ENCODE results near the gene NBEAL1. TPM values are rescaled to one million over a fixed set of nuclear protein-coding genes. Genes with fewer than 3 reads are reported as not detected.
"Not testable (repeated sequence)": the region's sequence is repeated elsewhere in the genome, so short reads cannot be mapped to it uniquely, and the experiment has no call there.

The NBEAL1 gene
- total RNA-seq, 1 experiment from 2014 or later: 31.4 TPM

DNA sequence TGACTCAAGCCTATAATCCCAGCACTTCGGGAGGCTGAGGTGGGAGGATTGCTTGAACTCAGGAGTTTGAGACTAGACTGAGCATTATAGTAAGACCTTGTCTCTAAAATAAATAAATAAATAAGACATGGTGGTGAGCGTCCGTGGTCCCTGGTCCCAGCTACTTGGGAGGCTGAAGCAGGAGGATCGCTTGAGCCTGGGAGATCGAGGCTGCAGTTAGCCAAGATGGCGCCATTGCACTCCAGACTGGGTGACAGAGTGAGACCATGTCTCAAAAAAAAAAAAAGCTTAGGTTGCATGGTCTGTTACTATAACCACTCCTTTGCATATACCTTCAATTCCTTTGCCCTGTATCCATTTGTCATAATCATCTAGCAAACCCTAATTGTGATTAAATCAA, 227.8 kb downstream of the NBEAL1 start:
- H3K9me3 Mint-ChIP-seq (ENCODE audit: low read depth, unreplicated experiment): no peaks in the 10 kb centered on the region
- TF ChIP-seq, protein P1, sequence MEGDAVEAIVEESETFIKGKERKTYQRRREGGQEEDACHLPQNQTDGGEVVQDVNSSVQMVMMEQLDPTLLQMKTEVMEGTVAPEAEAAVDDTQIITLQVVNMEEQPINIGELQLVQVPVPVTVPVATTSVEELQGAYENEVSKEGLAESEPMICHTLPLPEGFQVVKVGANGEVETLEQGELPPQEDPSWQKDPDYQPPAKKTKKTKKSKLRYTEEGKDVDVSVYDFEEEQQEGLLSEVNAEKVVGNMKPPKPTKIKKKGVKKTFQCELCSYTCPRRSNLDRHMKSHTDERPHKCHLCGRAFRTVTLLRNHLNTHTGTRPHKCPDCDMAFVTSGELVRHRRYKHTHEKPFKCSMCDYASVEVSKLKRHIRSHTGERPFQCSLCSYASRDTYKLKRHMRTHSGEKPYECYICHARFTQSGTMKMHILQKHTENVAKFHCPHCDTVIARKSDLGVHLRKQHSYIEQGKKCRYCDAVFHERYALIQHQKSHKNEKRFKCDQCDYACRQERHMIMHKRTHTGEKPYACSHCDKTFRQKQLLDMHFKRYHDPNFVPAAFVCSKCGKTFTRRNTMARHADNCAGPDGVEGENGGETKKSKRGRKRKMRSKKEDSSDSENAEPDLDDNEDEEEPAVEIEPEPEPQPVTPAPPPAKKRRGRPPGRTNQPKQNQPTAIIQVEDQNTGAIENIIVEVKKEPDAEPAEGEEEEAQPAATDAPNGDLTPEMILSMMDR (IDR thresholded peaks at IDR 0.05; ENCODE audit: unreplicated experiment): no peak
- no TSS peak for BruUV-seq (replicated peaks)
- no peak overlapping the region for H3K27ac Mint-ChIP-seq (ENCODE audit: unreplicated experiment)
- peaks cover 32% of the 10 kb centered on the region for H3K36me3 Mint-ChIP-seq (ENCODE audit: insufficient read depth, unreplicated experiment)
- intact Hi-C loops (cut with micrococcal nuclease; ENCODE audit: unreplicated experiment): no loop called here
- DNase-seq: no peak
- no peaks in the 10 kb centered on the region for H3K27me3 Mint-ChIP-seq (ENCODE audit: unreplicated experiment)
- no peak overlapping the region for H3K4me3 Mint-ChIP-seq (ENCODE audit: low read depth, unreplicated experiment)
- CTCF ChIA-PET: no interaction called here
- H3K4me1 Mint-ChIP-seq (ENCODE audit: low read depth, unreplicated experiment): peaks cover 16% of the 10 kb centered on the region

DNA sequence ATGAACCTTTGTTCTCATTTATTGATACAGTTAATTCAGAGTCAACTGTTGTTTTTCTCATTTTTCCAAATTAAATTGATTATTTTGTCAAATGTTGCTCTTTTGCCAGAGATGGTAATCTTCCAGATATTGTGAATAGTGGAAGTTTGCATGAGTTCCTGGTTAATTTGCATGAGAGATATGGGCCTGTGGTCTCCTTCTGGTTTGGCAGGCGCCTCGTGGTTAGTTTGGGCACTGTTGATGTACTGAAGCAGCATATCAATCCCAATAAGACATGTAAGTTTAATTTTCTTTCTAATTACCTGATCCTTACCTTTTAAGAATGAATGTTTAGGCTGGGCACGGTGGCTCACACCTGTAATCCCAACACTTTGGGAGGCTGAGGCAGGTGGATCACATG, 232.0 kb downstream of the NBEAL1 start:
- Mint-ChIP-seq H3K27me3 (ENCODE audit: unreplicated experiment) (no peaks in the 10 kb centered on the region), H3K4me1 (ENCODE audit: low read depth, unreplicated experiment) (no peaks in the 10 kb centered on the region), H3K36me3 (ENCODE audit: insufficient read depth, unreplicated experiment) (peaks cover 12% of the 10 kb centered on the region), H3K4me3 (ENCODE audit: low read depth, unreplicated experiment) (no peak overlapping the region), H3K27ac (ENCODE audit: unreplicated experiment) (no peak overlapping the region), H3K9me3 (ENCODE audit: low read depth, unreplicated experiment) (no peaks in the 10 kb centered on the region)
- intact Hi-C loops (cut with micrococcal nuclease; ENCODE audit: unreplicated experiment): no loop called here
- TF ChIP-seq, protein P1 (IDR thresholded peaks at IDR 0.05; ENCODE audit: unreplicated experiment): no peak
- no TSS peak for BruUV-seq (replicated peaks)
- no peak for DNase-seq
- CTCF ChIA-PET: no interaction called here

DNA sequence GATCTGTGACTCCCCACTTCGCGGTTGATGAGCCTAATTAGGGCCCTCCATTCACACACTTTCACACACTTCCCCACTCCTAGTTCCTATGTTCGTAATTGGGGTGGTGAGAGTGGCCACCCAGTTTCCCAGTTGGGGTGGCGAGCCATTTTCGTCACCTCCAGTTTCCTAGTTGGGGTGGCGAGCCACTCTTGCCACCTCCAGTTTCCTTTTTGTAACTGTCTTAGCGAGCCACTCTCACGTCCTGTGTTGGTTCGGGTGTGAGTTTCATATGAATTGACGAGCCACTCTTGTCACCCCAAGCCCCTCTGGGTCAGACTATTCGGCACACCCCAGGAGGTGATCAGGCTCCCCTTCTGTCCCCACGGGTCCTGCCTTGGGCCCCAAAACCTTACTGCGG, 238.1 kb downstream of the NBEAL1 start:
- DNase-seq: no peak
- BruUV-seq (replicated peaks): no TSS peak
- H3K36me3 Mint-ChIP-seq (ENCODE audit: insufficient read depth, unreplicated experiment): peaks cover 27% of the 10 kb centered on the region
- H3K27ac Mint-ChIP-seq (ENCODE audit: unreplicated experiment): no peak overlapping the region
- H3K9me3 Mint-ChIP-seq (ENCODE audit: low read depth, unreplicated experiment): peaks cover 3% of the 10 kb centered on the region
- H3K27me3 Mint-ChIP-seq (ENCODE audit: unreplicated experiment): no peaks in the 10 kb centered on the region
- no peak overlapping the region for H3K4me3 Mint-ChIP-seq (ENCODE audit: low read depth, unreplicated experiment)
- intact Hi-C loops (cut with micrococcal nuclease; ENCODE audit: unreplicated experiment): no loop called here
- CTCF ChIA-PET: no interaction called here
- TF ChIP-seq, protein P1 (IDR thresholded peaks at IDR 0.05; ENCODE audit: unreplicated experiment): no peak
- H3K4me1 Mint-ChIP-seq (ENCODE audit: low read depth, unreplicated experiment): no peaks in the 10 kb centered on the region

DNA sequence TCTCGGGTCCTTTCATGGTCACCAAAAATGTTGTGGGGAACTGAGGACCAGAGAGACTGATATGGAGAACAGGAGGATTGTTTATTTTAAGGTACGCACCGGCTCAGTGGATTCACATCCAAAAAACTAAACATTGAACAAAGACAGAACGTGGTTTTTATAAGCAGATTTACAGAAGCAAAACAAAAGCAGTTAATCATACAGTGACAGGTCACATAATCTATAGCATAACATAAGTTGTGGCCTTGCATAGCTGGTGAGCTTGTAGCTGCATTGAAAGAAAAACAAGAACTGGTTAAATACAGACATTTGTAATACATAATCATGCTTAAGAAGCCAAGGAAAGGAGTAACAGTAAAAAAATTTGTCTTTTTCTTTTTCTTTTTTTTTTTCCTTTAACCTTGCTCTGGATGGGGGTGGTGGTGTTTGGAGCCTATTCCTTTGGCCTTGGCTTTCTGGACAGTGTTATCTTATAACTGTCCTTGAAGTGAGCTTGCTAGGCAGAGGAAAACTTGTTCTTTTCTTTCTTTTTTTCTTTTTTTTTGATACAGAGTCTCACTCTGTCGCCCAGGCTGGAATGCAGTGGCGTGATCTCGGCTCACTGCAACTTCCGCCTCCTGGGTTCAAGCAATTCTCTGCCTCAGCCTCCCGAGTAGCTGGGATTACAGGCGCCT, 238.9 kb downstream of the NBEAL1 start:
- H3K4me1 Mint-ChIP-seq (ENCODE audit: low read depth, unreplicated experiment); intact Hi-C loops (cut with micrococcal nuclease; ENCODE audit: unreplicated experiment); CTCF ChIA-PET; H3K9me3 Mint-ChIP-seq (ENCODE audit: low read depth, unreplicated experiment); H3K27me3 Mint-ChIP-seq (ENCODE audit: unreplicated experiment); DNase-seq; H3K27ac Mint-ChIP-seq (ENCODE audit: unreplicated experiment); BruUV-seq (replicated peaks); H3K4me3 Mint-ChIP-seq (ENCODE audit: low read depth, unreplicated experiment): not testable (repeated sequence)
- H3K36me3 Mint-ChIP-seq (ENCODE audit: insufficient read depth, unreplicated experiment): peaks cover 27% of the 10 kb centered on the region

DNA sequence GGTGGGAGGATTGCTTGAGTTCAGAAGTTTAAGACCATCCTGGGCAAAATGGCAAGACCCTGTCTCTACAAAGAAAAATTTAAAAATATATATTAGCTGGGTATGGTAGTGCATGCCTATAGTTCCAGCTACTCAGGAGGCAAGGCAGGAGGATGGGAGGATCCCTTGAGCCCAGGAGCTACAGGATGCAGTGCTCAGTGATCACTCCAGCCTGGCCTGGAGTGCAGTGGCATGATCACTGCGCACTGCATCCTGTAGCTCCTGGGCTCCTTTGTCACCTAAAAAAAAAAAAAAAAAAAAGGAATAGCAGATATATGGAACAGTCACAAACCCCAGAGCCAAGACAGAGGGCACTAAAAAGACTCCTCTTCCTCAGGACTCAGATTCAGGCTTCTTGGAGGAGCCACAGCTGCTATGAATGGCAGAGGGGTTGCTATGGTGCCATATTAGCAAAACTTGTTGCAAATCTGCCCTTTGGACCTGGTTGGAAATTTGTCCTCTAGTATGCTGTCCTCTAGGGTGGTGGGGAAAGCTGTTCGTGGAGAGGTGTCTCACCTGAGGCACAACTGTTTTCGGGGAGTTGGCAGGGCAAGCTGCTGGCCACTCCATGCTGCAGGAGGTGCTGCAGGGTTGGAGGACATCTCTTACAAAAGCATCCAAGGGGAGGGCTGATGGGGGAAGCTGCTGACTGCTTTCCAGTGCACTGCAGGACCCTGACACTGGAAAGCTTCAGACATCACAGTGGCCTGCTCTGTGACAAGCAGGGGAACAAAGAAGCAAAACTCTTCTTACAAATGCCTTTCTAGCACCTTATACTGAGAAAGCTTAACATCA, 246.9 kb downstream of the NBEAL1 start:
- no peak overlapping the region for H3K4me3 Mint-ChIP-seq (ENCODE audit: low read depth, unreplicated experiment)
- H3K27me3 Mint-ChIP-seq (ENCODE audit: unreplicated experiment): no peaks in the 10 kb centered on the region
- DNase-seq: no peak
- CTCF ChIA-PET: no interaction called here
- H3K36me3 Mint-ChIP-seq (ENCODE audit: insufficient read depth, unreplicated experiment): peaks cover 21% of the 10 kb centered on the region
- BruUV-seq (replicated peaks): no TSS peak
- no peaks in the 10 kb centered on the region for H3K9me3 Mint-ChIP-seq (ENCODE audit: low read depth, unreplicated experiment)
- intact Hi-C loops (cut with micrococcal nuclease; ENCODE audit: unreplicated experiment): no loop called here
- no peak overlapping the region for H3K27ac Mint-ChIP-seq (ENCODE audit: unreplicated experiment)
- TF ChIP-seq, protein P1 (IDR thresholded peaks at IDR 0.05; ENCODE audit: unreplicated experiment): no peak
- no peaks in the 10 kb centered on the region for H3K4me1 Mint-ChIP-seq (ENCODE audit: low read depth, unreplicated experiment)
